HG02763 (cell line): Measurements from ENCODE around the gene SDK2.

Source experiments
- ATAC-seq: cut with Tn5 transposase; IDR thresholded peaks from one replicate; pipeline ENCODE4 v1.9.1; 2021; ENCODE audit warnings: mild to moderate bottlenecking, moderate library complexity; ENCODE audit not compliant: unreplicated experiment

Gene SDK2

DNA sequence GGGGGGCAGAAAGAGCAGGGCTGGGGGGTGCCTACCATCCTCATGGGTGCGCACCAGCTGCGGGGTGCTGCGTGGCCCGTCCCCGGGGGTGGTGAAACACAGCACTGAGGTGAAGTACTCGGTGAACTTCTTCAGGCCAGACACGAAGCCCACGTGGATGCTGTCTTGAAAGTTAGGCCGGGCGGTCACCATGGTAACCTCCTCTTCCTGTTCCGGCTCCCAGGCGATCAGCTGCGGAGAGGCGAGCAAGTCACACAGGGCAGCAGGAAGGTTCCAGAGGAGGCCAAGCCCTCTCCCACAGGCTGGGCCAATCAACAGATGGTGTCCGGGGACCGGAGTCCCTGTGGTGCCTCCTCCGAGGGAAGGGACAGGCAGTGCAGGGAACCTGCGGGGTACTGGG lies 242.3 kb downstream of the SDK2 start:
- ATAC-seq: no peak

- no peak for ATAC-seq
Measured at GRCh38 chr17:73400915-73401545, 243.2 kb downstream of the SDK2 start.

GRCh38 chr17:73399056-73399455 lies 245.2 kb downstream of the SDK2 start:
- no peak for ATAC-seq

GRCh38 chr17:73397856-73398540 lies 246.2 kb downstream of the SDK2 start:
- ATAC-seq: no peak

GRCh38 chr17:73397278-73397826 lies 246.9 kb downstream of the SDK2 start:
- no peak for ATAC-seq

GRCh38 chr17:73396431-73397277 lies 247.6 kb downstream of the SDK2 start:
- no peak for ATAC-seq

GRCh38 chr17:73394512-73395450 lies 249.5 kb downstream of the SDK2 start:
- no peak for ATAC-seq

DNA sequence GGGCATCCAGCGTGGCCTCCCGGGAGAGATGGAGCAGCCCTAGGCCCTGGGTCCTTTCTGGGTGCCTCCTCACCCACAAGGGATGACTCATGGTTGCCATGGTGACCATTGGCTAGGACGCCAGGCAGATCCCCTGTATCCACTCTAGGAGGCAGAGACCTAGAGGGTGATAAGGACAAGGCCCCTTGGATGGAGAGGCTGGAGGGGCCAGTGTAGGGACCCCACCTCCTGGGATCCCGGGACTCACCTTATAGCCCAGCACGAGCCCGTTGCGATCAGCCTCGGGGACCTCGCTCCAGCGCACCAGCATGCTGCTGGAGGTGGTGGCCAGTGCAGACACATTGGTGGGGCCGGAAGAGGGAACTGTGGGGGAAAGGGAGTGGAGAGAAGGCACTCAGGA lies 250.3 kb downstream of the SDK2 start:
- no peak for ATAC-seq

GRCh38 chr17:73393381-73393780 lies 250.9 kb downstream of the SDK2 start:
- no peak for ATAC-seq

- no peak for ATAC-seq
Measured at GRCh38 chr17:73391331-73392265, 252.6 kb downstream of the SDK2 start.

DNA sequence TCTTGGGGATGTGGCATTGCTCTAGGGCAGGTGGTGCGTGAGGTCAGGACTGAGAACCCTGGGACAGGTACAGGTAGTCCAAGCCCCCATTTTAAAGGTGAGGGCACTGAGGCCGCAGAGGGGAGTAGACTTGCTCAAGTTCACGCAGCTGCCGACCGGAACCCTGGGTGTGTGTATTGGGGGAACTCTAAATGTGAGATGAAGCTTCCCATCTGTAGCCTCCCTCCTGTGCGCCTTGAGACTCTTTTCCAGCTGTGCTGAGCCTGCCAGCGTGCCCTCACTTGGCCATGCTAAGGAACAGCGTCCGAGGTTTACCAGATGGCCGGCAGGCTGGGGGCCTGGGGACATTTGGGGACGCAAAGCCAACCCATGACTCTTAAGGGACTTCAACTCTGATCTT lies 253.4 kb downstream of the SDK2 start:
- ATAC-seq: no peak

GRCh38 chr17:73390221-73390620 lies 254.0 kb downstream of the SDK2 start:
- ATAC-seq: no peak

DNA sequence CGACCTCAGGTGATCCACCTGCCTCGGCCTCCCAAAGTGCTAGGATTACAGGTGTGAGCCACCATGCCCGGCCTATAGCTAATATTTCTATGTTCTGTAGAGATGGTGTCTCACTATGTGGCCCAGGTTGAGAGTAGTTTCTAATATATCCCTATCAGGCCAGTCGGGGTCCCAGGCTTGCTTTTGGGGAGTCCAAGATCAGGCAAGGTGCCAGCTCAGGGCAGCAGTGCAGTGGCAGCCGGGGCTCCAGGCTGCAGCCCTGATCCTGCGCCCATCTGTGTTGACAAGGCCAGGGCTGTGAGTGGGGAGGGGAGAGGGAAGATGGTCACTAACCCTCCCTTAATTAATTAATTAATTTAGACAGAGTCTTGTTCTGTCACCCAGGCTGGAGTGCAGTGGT lies 254.8 kb downstream of the SDK2 start:
- no peak for ATAC-seq

- no peak for ATAC-seq
Measured at GRCh38 chr17:73388578-73388905, 255.7 kb downstream of the SDK2 start.

- ATAC-seq: no peak
Measured at GRCh38 chr17:73387746-73388577, 256.3 kb downstream of the SDK2 start.

- no peak for ATAC-seq
Measured at GRCh38 chr17:73386561-73386960, 257.7 kb downstream of the SDK2 start.

GRCh38 chr17:73384926-73385325 lies 259.3 kb downstream of the SDK2 start:
- no peak for ATAC-seq

DNA sequence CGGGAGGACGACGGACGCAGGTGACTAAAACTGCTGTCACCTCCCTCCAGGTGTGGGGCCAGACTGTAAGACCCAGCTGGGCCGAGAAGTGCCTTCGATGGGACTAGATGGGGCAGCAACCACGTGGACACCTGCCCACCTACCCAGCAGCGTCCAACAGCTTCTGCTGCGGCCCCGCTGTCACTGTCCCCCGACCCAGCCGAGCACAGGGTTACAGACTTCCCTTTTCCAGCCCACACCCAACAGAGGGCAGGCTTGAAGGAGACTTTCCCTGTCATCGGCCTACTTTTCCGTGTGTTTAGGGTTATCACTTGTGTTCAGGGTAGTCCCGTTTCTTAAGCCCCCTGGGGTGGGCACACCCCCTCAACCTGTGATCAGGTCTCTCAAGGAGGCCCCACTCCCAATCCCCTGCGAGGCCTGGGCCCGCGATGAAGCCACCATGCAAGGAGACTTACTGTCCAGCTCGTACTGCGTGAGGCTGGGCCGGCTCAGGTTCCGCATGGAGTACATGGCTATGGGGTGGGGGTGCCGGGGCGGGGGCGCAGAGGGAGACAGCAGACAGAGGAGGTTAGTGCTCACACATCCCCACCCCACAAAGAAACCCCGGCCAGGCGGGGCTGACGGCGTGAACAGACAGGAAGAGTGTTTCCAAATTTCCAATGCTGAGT lies 263.7 kb downstream of the SDK2 start:
- ATAC-seq: no peak
